CD4-positive, alpha-beta T cell (primary cell): ENCODE data around the gene TLR9. TPM values are rescaled to one million over a fixed set of nuclear protein-coding genes. Genes with fewer than 3 reads are reported as not detected.

Experiments used
- ATAC-seq: fragments of 200-7000 bp; cut with Tn5 transposase; one replicate; pipeline ENCODE4 v1.10.0; 2022; ENCODE audit warnings: mild to moderate bottlenecking; ENCODE audit not compliant: poor library complexity
- CTCF ChIA-PET: fragments of 350-600 bp; sonication (Branson Sonifier 250); formaldehyde crosslinking; loops from one replicate; lab custom pipeline; 2021; ENCODE audit warnings: antibody characterized with exemption, inconsistent platforms; lab: Charles Lee
- POLR2A ChIA-PET: fragments of 350-600 bp; sonication (Branson Sonifier 250); formaldehyde crosslinking; loops from one replicate; lab custom pipeline; 2021; ENCODE audit warnings: antibody characterized with exemption, inconsistent platforms; lab: Charles Lee
- DNase-seq, 14 experiments: peaks; one replicate each; pipeline ENCODE4 v3.0.0-alpha.2; 2013 to 2020; ENCODE audit warnings: mixed read lengths in 2 of 14
- H3K27ac ChIP-seq, 2 donors: one replicate each; pipeline versions ENCODE4 v1.5.1 to v1.7.0; 2013; ENCODE audit warnings: low read length in 2 of 2, low read depth in 1 of 2, mild to moderate bottlenecking in 1 of 2
- H3K27me3 ChIP-seq, 2 experiments: 1 replicate in 1 of 2; 2 replicates in 1 of 2; pipeline versions ENCODE4 v1.6.1 to v1.7.0; 2013; ENCODE audit warnings: low read length in 2 of 2, control low read depth in 1 of 2, mild to moderate bottlenecking in 1 of 2, moderate library complexity in 1 of 2; ENCODE audit not compliant: insufficient read depth in 2 of 2, control insufficient read depth in 1 of 2
- H3K36me3 ChIP-seq: one replicate; pipeline ENCODE4 v1.6.1; 2013; ENCODE audit warnings: low read length, control low read depth; ENCODE audit not compliant: insufficient read depth
- H3K4me1 ChIP-seq: one replicate; pipeline ENCODE4 v1.6.1; 2013; ENCODE audit warnings: low read length, control low read depth; ENCODE audit not compliant: insufficient read depth
- H3K4me3 ChIP-seq: one replicate; pipeline ENCODE4 v1.5.1; 2013; ENCODE audit warnings: mild to moderate bottlenecking, low read length, moderate library complexity
- H3K9me3 ChIP-seq, 2 experiments: 1 replicate in 1 of 2; 2 replicates in 1 of 2; pipeline versions ENCODE4 v1.6.1 to v1.7.0; 2013; ENCODE audit warnings: low read length in 2 of 2, mild to moderate bottlenecking in 2 of 2, control low read depth in 1 of 2, moderate library complexity in 1 of 2; ENCODE audit not compliant: control insufficient read depth in 1 of 2, insufficient read depth in 1 of 2
- H3K27ac Mint-ChIP-seq: one replicate; pipeline ENCODE4 v1.8.0; 2020; ENCODE audit warnings: mixed read lengths
- H3K27me3 Mint-ChIP-seq: one replicate; pipeline ENCODE4 v1.8.0; 2021; ENCODE audit warnings: mixed read lengths
- H3K36me3 Mint-ChIP-seq: one replicate; pipeline ENCODE4 v1.8.0; 2021; ENCODE audit warnings: low read depth, mixed read lengths
- H3K4me1 Mint-ChIP-seq: one replicate; pipeline ENCODE4 v1.8.0; 2021; ENCODE audit warnings: low read depth, mixed read lengths
- H3K4me3 Mint-ChIP-seq: one replicate; pipeline ENCODE4 v1.8.0; 2020; ENCODE audit warnings: mild to moderate bottlenecking, mixed read lengths
- H3K9me3 Mint-ChIP-seq: one replicate; pipeline ENCODE4 v1.8.0; 2020; ENCODE audit warnings: mixed read lengths
- intact Hi-C, 2 experiments: fragments of 100-400 bp; cut with DNase I in 1 of 2; cut with micrococcal nuclease in 1 of 2; formaldehyde crosslinking; loops; one replicate each; pipeline versions ENCODE4 v1.15.1 to v1.9.0; 2023 to 2025; cut with DNase I, micrococcal nuclease
- total RNA-seq, 174 experiments: library from RNA in 2 of 174; stranded (reverse) in 2 of 174; gene quantifications; one replicate each; pipeline ENCODE4 v1.2.3 and lab custom pipeline; 2021 to 2026
- TF ChIP-seq, protein P1 (sequence below): fragments of 200-600 bp; IDR thresholded peaks from one replicate; pipeline ENCODE4 v1.8.0; 2022; ENCODE audit warnings: antibody characterized with exemption, mild to moderate bottlenecking

The TLR9 gene
- total RNA-seq, 2 experiments from 2014 or later: 0.08 to 0.17 TPM

DNA sequence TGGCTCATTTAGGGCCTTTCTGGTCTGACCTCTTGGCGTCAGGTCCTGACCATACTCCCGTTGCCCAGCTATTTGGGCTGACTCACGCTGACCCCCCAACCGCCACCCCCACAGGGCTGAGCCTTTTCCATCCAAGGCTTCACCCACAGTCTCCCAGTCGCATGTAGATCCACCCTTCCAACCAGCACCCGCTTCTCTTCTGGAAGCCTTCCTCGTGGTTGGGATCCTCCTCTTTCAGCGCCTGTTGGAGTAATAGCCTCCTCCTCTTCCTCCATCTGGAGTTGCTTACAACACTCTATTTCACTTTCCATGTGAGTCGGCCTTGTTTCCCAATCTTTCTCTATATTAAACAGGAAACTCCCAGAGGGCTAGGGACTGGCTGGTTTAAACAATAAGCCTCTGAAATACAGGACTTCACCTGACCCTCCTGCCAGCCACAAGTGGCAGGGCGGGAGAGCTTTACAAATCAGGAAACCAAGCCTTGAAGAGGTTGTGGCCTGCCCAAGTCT, 29.6 kb downstream of the TLR9 start:
- Histone ChIP-seq H3K4me1 (peaks cover 42% of the 10 kb centered on the region), H3K4me3 (no peak overlapping the region), H3K9me3 (no peaks in the 10 kb centered on the region), H3K27me3 (no peaks in the 10 kb centered on the region), H3K27ac (no peak overlapping the region), H3K36me3 (no peaks in the 10 kb centered on the region)
- peak overlapping the region; percentile 92 for H3K27ac Mint-ChIP-seq
- H3K4me1 Mint-ChIP-seq: peaks cover 36% of the 10 kb centered on the region
- intact Hi-C loops: loop anchor here in 1 of 2 experiments (2.0 to 10.0 kb wide), 4 partner anchors 41 to 339 kb away; partner anchors contain the start of genes DUSP7, NT5DC2, POC1A and UQCC5
- DNase-seq: peak in 2 of 14 experiments; percentile 44 to 52
- no peaks in the 10 kb centered on the region for H3K9me3 Mint-ChIP-seq
- H3K36me3 Mint-ChIP-seq: peaks cover 22% of the 10 kb centered on the region
- CTCF ChIA-PET: interaction anchor here (1.3 kb wide), 1 partner anchor 21 kb away, joined by 3 read pairs; no protein-coding TSS in a partner anchor
- TF ChIP-seq, protein P1, sequence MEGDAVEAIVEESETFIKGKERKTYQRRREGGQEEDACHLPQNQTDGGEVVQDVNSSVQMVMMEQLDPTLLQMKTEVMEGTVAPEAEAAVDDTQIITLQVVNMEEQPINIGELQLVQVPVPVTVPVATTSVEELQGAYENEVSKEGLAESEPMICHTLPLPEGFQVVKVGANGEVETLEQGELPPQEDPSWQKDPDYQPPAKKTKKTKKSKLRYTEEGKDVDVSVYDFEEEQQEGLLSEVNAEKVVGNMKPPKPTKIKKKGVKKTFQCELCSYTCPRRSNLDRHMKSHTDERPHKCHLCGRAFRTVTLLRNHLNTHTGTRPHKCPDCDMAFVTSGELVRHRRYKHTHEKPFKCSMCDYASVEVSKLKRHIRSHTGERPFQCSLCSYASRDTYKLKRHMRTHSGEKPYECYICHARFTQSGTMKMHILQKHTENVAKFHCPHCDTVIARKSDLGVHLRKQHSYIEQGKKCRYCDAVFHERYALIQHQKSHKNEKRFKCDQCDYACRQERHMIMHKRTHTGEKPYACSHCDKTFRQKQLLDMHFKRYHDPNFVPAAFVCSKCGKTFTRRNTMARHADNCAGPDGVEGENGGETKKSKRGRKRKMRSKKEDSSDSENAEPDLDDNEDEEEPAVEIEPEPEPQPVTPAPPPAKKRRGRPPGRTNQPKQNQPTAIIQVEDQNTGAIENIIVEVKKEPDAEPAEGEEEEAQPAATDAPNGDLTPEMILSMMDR: no peak
- ATAC-seq: no peak
- H3K27me3 Mint-ChIP-seq: no peaks in the 10 kb centered on the region
- POLR2A ChIA-PET: interaction anchor here (2.0 to 2.4 kb wide), 2 partner anchors 41 to 139 kb away, joined by 6 to 9 read pairs; partner anchors contain the start of genes DUSP7 and POC1A
- H3K4me3 Mint-ChIP-seq: no peak overlapping the region

DNA sequence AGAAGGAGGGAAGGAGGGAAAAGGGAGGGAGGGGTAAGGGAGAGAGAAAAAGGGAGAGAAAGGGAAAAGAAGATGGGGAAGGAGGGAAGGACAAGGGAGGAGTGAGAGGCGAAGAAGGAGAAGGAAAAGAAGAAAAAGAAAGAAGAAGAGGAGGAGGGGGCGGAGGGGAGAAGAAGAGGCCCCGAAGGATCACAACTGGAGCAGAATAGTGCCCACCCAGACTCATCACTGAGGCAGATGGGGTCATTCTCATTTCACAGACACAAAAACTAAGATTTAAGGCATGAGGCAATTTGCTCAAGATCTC, 30.2 kb downstream of the TLR9 start:
- POLR2A ChIA-PET: no interaction called here
- H3K27me3 Mint-ChIP-seq: no peaks in the 10 kb centered on the region
- DNase-seq (no peak), ATAC-seq (no peak)
- H3K27ac ChIP-seq: no peak overlapping the region
- no peaks in the 10 kb centered on the region for H3K9me3 Mint-ChIP-seq
- H3K9me3 ChIP-seq: no peaks in the 10 kb centered on the region
- no peaks in the 10 kb centered on the region for H3K36me3 ChIP-seq
- peaks cover 38% of the 10 kb centered on the region for H3K4me1 ChIP-seq
- H3K27me3 ChIP-seq: no peaks in the 10 kb centered on the region
- H3K4me3 ChIP-seq: no peak overlapping the region
- H3K4me3 Mint-ChIP-seq: no peak overlapping the region
- CTCF ChIA-PET: no interaction called here
- peaks cover 18% of the 10 kb centered on the region for H3K36me3 Mint-ChIP-seq
- H3K4me1 Mint-ChIP-seq: peaks cover 32% of the 10 kb centered on the region
- intact Hi-C loops: loop anchor here in 1 of 2 experiments (5.0 to 10.0 kb wide), 2 partner anchors 138 to 340 kb away; partner anchors contain the start of genes DUSP7, NT5DC2 and UQCC5
- TF ChIP-seq, protein P1: no peak
- no peak overlapping the region for H3K27ac Mint-ChIP-seq

DNA sequence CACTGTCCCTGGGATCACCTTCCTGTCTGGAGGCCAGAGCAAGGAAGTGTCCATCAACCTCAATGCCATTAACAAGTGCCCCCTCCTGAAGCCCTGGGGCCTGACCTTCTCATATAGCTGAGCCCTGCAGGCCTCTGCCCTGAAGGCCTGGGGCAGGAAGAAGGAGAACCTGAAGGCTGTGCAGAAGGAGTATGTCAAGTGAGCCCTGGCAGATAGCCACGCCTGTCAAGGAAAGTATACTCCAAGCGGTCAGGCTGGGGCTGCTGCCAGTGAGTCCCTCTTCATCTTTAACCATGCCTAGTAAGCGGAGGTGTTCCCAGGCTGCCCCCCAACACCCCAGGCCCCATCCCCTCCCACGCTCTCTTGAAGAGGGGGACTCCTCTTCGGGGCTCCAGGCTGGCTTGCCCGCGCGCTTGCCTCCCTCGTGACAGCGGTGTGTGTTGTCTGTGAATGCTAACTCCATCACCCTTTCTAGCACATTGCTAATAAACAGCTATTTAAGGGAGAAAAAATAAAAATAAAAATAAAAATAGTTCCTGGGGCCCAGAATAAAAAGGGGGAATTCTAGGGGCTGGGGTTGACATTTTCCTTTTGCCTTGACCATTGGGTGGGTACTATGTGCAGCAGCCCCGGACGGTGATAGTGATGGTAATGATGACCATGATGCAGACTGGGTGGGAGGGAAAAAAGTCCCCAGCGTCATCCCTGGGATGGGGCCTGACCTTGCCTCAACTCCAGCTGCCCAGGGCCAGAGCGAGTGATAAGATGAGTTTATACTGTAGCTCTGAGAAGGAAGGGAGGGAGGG, 30.8 kb downstream of the TLR9 start:
- CTCF ChIA-PET: no interaction called here
- POLR2A ChIA-PET: no interaction called here
- H3K36me3 Mint-ChIP-seq: peaks cover 15% of the 10 kb centered on the region
- H3K4me3 ChIP-seq: no peak overlapping the region
- H3K9me3 ChIP-seq: no peaks in the 10 kb centered on the region
- intact Hi-C loops: loop anchor here in 1 of 2 experiments (5.0 to 10.0 kb wide), 2 partner anchors 137 to 340 kb away; partner anchors contain the start of genes DUSP7, NT5DC2 and UQCC5
- peaks cover 28% of the 10 kb centered on the region for H3K4me1 Mint-ChIP-seq
- TF ChIP-seq, protein P1: no peak
- no peaks in the 10 kb centered on the region for H3K36me3 ChIP-seq
- no peaks in the 10 kb centered on the region for H3K27me3 Mint-ChIP-seq
- no peaks in the 10 kb centered on the region for H3K9me3 Mint-ChIP-seq
- H3K27ac Mint-ChIP-seq: no peak overlapping the region
- H3K27me3 ChIP-seq: no peaks in the 10 kb centered on the region
- peaks cover 33% of the 10 kb centered on the region for H3K4me1 ChIP-seq
- ATAC-seq (no peak), DNase-seq (no peak)
- peak overlapping the region; percentile 51 for H3K4me3 Mint-ChIP-seq
- H3K27ac ChIP-seq: no peak overlapping the region
